ENCODE data around the gene DCAF17.
"Not testable (repeated sequence)": the region's sequence is repeated elsewhere in the genome, so short reads cannot be mapped to it uniquely, and the experiment has no call there.

DCAF17 gene

DNA sequence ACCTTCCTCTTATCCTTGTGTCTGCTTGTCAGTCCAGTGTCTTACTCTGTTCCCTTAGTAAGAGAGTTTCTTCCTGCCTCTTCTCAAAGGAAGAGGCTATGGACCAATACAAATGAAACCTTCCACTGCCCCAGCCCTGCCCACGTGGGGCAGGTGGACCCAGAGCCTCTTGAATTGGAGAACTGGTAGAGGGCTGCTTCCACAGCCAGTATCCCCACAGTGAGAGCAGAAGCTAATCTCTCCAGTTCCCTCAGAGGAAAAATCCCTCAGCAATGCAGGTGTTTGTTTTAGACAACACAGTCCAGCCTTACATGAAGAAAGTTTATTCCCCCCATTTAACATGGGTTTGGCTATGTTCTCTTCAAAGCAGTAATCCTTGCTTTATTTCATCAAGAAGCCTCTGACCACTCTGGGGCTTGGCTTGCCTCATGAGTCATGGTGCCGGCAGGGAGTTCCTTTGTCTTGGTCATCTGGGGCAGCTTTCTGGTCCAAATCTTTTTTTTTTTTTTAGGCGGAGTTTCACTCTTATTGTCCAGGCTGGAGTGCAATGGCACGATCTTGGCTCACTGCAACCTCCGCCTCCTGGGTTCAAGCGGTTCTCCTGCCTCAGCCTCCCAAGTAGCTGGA lies 81.8 kb downstream of the DCAF17 start:
- peak; percentile 55 for DNase-seq

DNA sequence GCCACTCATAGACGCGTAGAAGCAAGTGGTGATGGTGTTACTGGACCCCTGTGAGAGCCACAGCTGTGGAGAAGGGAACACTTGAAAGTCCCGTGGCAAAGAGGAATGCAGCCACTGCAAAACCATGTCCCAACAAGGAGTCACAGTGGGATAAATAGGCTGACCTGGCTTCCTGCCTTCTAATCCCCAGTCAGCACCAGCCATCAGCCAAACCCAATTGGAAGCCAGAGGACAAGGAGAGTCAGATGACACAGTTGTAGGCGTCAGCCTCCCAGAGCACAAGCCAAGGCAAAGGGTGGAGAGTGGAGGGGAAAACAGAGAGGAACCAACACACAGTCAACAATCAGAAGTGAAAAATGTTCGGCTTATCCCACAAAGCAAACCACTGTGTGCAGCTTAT lies 82.8 kb downstream of the DCAF17 start:
- DNase-seq = no peak

DNA sequence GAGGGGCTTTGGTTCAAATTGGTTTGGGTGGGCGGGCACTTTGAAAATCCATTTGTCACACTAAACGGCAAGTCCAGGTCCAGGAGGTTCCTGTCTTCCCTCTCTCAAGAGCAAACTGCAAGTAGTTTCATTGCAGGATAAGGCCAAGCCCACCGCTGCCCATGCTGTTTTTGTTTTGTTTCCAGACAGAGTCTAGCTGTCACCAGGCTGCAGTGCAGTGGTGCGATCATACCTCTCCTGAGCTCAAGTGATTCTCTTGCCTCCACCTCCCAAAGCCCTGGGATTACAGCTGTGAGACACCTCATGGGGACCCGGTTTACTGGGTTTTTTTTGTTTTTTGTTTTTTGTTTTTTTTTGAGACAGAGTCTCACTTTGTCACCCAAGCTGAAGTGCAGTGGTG lies 86.4 kb downstream of the DCAF17 start:
- no peak for DNase-seq

DNA sequence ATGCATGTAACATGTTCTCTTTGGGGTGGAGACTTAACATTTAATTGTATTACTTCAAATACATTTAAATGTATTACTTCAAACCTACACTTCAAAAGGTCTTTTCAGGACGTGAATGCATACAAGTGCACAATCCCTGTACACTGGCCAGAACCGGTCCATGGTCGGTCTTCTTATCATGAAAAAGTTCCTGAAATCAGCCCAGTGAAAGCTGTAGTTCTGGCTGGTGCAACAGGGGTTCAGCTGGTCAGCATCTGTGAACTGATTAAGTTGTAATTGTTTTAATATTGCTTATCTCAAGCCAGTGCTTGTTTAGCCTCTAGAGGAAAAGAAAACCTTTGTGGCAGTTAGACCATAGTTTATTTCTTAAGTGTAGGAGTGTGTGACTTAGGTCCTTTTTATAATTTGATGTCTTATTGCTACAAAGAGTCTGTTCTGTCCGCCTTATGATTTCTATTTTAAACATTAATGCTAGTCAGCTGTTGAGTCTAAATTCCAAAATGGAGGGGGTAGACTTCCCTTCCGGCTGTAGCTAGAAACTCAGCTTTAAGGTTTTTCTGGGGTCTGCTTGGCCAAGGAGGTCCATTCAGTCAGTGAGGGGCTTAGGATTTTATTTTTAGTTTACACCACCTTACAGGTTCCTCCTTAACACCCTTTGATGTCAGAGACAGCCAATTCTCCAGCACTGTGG lies 87.5 kb downstream of the DCAF17 start:
- no peak for DNase-seq

DNA sequence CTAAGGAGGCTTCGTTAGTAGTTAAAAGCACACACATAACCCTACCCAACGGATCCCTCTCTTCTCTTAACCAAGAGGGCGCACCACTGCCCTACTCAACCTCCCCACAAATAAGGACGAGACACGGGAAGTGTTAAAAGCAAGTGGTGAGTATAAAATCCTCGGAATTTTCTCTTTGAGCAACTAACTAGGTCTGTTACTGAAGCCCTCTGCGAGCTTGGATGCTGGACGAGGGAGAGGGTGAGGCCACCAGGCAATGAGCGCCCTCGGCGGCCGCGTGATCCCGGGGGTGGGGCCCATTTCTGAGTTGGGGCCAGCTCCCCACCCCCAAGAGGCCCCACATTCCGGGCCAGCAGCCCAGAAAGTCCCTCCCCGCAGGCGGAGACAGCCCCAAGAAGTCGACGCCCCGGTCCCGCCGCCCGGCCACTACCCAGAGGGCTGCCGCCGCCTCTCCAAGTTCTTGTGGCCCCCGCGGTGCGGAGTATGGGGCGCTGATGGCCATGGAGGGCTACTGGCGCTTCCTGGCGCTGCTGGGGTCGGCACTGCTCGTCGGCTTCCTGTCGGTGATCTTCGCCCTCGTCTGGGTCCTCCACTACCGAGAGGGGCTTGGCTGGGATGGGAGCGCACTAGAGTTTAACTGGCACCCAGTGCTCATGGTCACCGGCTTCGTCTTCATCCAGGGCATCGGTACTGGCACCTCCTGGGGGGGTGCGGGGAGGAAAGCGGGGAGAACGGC lies 88.2 kb downstream of the DCAF17 start, which contains the start of gene CYBRD1:
Gene CYBRD1 (plus strand): TSS at position 423 of the 736 bp plus-strand sequence. CDS start 72 bp downstream, at position 495.
- peak; percentile 87 for DNase-seq

DNA sequence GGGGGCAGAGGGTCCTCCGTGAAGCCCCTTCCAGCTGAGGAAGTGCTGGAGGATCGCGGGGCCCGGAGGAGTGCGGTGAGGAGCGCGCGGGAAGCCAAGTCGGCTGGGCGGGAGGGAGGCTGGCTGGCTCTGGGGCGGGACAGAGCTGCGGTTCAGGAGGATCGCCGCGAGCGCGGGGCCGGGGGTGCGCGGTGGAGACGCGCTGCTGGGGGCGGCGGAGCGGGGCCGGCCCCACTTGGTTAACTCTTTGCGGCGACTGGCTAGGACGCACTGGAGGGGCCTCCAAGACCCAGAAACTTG lies 88.7 kb downstream of the DCAF17 start:
- DNase-seq = peak; percentile 23

DNA sequence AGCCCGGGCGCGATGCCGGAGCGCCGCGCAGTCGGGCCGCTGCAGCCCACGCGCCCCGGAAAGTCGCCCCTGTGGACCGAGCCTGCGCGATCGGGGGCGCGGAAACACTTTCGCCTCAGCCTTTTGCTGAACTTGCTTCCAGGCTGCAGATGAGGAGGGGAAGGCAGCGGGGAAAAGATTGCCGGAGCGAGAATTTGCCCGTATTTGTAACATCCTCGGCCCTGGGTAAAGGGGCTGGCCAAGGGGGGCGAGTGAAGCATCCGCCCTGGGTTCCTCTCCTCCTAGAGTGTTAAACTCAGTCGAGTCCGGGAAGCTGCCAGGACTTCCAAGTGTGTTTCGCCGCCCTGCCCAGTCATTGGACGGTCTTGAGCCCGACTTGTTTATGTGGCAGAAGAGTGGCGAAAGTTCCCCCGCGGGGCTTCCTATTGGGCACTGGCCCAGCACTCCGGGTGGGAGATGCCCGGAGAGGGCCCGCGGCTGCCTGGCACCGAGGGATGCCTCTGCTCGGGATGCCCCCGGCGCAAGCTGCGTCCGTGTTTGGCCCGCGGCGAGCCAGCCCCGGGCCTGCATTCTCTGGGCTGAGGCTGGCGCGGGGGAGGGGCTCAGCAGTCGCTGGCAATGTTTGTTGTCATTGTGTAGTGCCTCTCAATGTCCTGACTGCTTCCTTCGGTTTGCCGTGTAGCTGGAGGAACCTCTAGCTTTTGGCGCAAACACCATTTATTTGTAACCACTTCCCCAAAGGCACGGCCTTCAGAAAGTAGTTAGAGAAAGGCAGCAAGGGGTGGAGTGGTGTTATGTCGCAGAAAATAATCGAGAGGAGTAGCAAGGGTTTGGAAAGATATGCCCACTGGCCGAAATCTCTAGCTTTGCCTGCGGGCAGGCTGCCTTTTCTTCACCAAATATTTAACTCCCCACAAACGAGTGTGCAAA lies 89.3 kb downstream of the DCAF17 start:
- DNase-seq = peak; percentile 79

DNA sequence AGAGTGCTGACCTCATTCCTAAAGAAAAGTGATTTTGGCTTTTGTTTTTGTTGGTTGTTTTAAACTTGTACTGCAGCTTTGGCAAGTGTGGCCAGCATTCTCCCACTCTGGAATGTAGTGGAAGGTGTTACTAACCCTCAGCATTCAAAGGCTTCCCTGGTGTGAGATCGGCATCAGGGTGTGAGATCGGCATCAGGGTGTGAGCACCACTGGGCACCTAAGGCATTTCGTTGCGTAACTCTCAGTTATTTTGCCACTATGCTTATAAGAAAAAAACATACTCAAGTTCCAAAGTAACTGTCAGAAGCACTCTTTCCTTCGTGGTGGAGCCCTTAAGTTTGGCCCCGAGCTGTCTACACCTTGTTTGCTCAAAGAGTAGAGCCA lies 90.0 kb downstream of the DCAF17 start:
- peak; percentile 29 for DNase-seq

DNA sequence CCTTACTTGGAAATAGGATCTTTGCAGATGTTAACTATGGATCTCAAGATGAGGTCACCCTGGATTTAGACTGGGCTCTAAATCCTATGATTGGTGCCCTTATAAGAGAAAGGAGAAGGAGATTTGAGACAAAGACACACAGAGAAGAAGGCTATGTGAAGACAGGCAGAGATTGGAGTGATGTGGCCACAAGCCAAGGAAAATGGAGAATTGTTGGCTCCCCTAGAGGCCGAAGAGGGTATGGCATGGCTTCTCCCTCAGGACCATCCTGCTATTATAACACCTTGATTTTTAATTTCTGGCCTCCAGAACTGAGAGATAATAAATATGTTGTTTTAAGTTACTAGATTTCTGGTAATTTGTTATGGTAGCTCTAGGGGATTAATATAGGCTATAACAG lies 95.9 kb downstream of the DCAF17 start:
- no peak for DNase-seq

DNA sequence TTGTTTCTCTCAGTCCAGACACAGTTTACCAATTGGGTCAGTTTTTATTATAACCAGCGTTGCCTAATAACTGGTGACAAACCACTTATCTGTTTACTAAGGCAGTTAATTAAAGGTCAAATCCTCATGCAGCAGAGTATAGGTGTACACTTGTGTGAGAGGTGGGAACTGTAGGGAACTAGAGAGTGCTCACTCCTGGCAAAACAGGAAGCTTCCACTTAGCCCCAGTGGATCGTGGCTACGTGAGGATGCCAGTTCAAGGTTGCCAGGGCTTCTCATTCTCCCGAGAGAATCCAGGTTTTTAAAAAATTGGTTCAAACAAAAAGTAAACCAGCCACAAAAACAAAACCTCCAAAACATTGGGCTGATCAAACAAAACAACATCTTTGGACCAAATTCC lies 96.4 kb downstream of the DCAF17 start:
- no peak for DNase-seq

DNA sequence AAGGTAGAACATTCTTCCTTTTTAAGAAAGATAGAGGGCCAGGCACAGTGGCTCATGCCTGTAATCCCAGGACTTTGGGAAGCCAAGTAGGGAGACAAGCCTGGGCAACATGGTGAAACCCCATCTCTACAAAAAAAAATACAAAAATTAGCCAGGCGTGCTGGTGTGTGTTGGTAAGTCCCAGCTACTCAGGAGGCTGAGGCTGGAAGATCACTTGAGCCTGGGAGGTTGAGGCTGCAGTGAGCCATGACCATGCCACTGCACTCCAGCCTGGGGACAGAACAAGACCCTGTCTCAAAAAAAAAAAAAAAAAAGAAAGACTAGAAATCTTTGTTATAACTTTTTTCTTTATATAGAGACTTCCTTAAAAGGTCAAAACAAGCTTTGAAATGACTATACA lies 96.8 kb downstream of the DCAF17 start:
- DNase-seq = not testable (repeated sequence)

DNA sequence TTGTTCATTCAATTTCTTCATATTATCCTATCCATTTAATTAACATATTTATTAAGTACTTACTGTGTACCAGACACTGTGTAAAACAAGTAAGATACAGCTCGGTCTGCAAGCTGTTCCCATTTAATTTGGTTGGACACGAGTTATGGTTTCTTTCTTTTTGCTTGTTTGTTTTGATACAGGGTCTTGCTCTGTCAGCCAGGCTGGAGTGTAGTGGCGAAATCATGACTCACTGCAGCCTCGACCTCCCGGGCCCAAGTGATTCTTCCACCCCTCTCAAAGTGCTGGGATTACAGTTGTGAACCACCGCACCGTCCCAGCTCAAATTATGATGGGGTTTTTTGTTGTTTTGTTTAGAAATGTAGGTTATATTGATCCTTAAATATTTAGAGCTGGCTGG lies 97.3 kb downstream of the DCAF17 start:
- DNase-seq = peak; percentile 81

DNA sequence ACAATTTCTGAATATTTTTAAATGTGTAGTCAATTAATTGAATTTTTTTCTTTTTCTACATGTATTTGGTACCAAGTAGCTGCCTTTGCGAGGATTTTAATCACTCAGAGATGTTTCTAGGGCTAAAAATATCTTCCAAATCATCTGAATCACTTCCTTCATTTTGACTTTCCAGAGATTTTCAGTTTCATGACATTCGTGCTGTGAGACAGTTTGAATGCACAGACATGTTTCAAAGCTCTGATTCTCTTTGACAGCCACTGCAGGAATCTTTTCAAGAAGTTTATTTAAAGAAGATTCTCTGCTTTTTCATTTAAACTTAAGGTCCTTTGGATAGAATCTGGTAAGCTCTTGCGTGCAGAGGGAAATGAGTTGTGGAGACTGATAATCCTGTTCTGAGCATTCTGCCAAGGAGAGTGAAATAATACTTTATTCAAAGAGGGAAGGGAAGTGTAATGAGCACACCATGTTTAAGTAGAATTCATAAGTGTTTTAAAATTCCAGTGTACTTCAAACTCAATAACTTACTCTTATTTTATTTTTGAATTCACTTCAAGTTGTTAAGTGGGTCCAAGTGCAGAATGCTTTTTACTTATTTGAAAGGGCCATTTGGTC lies 97.9 kb downstream of the DCAF17 start:
- peak; percentile 61 for DNase-seq

DNA sequence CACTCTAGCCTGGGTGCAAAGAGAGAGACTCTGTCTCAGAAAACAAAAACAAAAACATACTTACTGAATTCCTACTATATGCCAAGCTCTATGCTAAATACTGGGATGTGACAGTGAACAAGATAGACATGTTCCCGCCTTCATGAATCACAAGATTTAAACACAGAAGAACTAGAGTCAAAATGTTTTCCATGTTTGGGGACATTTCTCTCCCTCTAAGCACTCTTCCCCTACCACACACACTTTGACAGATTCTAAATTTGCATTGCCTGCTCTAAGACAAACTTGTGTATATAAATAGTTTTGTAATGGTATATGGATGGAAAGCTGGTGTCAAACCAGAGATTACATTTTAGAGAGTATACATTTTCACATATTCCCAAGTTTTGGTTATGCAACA lies 99.3 kb downstream of the DCAF17 start:
- DNase-seq = no peak
